SJSA1 (cell line): ENCODE results near the gene ISCA2. TPM values are rescaled to one million over a fixed set of nuclear protein-coding genes. Genes with fewer than 3 reads are reported as not detected.

Experiments used
- DNase-seq, 2 experiments: peaks; one replicate each; pipeline ENCODE4 v3.0.0-alpha.2; 2015 to 2020; ENCODE audit warnings: low spot score in 2 of 2, low read depth in 1 of 2
- H3K27ac ChIP-seq: fragments of 250-450 bp; sonication (Bioruptor Pico); 2 replicates; pipeline ENCODE4 v1.5.1; 2020; ENCODE audit warnings: mild to moderate bottlenecking, moderate library complexity
- H3K27me3 ChIP-seq: fragments of 250-450 bp; sonication (Bioruptor Pico); replicated peaks from 2 replicates; pipeline ENCODE4 v1.5.1; 2020; ENCODE audit warnings: mild to moderate bottlenecking, moderate library complexity
- H3K36me3 ChIP-seq: fragments of 250-450 bp; sonication (Bioruptor Pico); 2 replicates; pipeline ENCODE4 v1.5.1; 2020; ENCODE audit warnings: mild to moderate bottlenecking
- H3K4me1 ChIP-seq: fragments of 250-450 bp; sonication (Bioruptor Pico); replicated peaks from 2 replicates; pipeline ENCODE4 v1.6.1; 2021; ENCODE audit warnings: mild to moderate bottlenecking
- H3K4me3 ChIP-seq: fragments of 250-450 bp; sonication (Bioruptor Pico); 2 replicates; pipeline ENCODE4 v1.5.1; 2020; ENCODE audit warnings: mild to moderate bottlenecking
- H3K9me3 ChIP-seq: fragments of 250-450 bp; sonication (Bioruptor Pico); replicated peaks from 2 replicates; pipeline ENCODE4 v1.5.1; 2020; ENCODE audit warnings: mild to moderate bottlenecking
- total RNA-seq: library from RNA; depleted of rRNA; stranded (reverse); fragments of >200 nt; shearing (Covaris generic); gene quantifications from 2 replicates; pipeline ENCODE4 v1.2.3, GENCODE V29; 2014

The ISCA2 gene
- total RNA-seq, 1 experiment from 2014 or later, result 29.5 TPM

- H3K4me3 ChIP-seq, result no peak overlapping the region
- H3K36me3 ChIP-seq, result no peaks in the 10 kb centered on the region
- H3K27ac ChIP-seq, result no peak overlapping the region
- H3K9me3 ChIP-seq, result no peaks in the 10 kb centered on the region
- no peak for DNase-seq
- peaks cover 19% of the 10 kb centered on the region for H3K4me1 ChIP-seq
- H3K27me3 ChIP-seq, result no peaks in the 10 kb centered on the region
Observed at GRCh38 chr14:74518221-74518620, 24.7 kb downstream of the ISCA2 start.

- H3K27ac ChIP-seq, result no peak overlapping the region
Observed at GRCh38 chr14:74519316-74520074, 25.9 kb downstream of the ISCA2 start.

GRCh38 chr14:74521756-74522155, 28.2 kb downstream of the ISCA2 start:
- Histone ChIP-seq H3K27me3 (no peaks in the 10 kb centered on the region), H3K27ac (no peak overlapping the region), H3K36me3 (no peaks in the 10 kb centered on the region), H3K9me3 (no peaks in the 10 kb centered on the region), H3K4me3 (no peak overlapping the region), H3K4me1 (peaks cover 5% of the 10 kb centered on the region)
- DNase-seq, result no peak

More at GRCh38 chr14:74519316-74520074, 25.9 kb downstream of the ISCA2 start:
- no peak for DNase-seq
- Histone ChIP-seq H3K4me1 (peaks cover 12% of the 10 kb centered on the region), H3K36me3 (no peaks in the 10 kb centered on the region), H3K27me3 (no peaks in the 10 kb centered on the region), H3K4me3 (no peak overlapping the region), H3K9me3 (no peaks in the 10 kb centered on the region)

GRCh38 chr14:74522740-74523139, 29.2 kb downstream of the ISCA2 start:
- Histone ChIP-seq H3K27me3 (no peaks in the 10 kb centered on the region), H3K36me3 (no peaks in the 10 kb centered on the region), H3K4me3 (no peak overlapping the region), H3K27ac (no peak overlapping the region), H3K9me3 (no peaks in the 10 kb centered on the region), H3K4me1 (no peaks in the 10 kb centered on the region)
- no peak for DNase-seq

- no peak for DNase-seq
- Histone ChIP-seq H3K27ac (no peak overlapping the region), H3K9me3 (no peaks in the 10 kb centered on the region), H3K4me1 (no peaks in the 10 kb centered on the region), H3K4me3 (no peak overlapping the region), H3K36me3 (no peaks in the 10 kb centered on the region), H3K27me3 (no peaks in the 10 kb centered on the region)
Observed at GRCh38 chr14:74524076-74524811, 30.7 kb downstream of the ISCA2 start.

- Histone ChIP-seq H3K4me3 (no peak overlapping the region), H3K27ac (no peak overlapping the region), H3K27me3 (no peaks in the 10 kb centered on the region), H3K4me1 (no peaks in the 10 kb centered on the region), H3K9me3 (no peaks in the 10 kb centered on the region), H3K36me3 (no peaks in the 10 kb centered on the region)
- DNase-seq, result no peak
Observed at GRCh38 chr14:74524812-74525135, 31.2 kb downstream of the ISCA2 start.

- no peak for DNase-seq
- H3K4me1 ChIP-seq, result no peaks in the 10 kb centered on the region
- no peaks in the 10 kb centered on the region for H3K27me3 ChIP-seq
- H3K4me3 ChIP-seq, result no peak overlapping the region
- H3K27ac ChIP-seq, result no peak overlapping the region
- no peaks in the 10 kb centered on the region for H3K36me3 ChIP-seq
- H3K9me3 ChIP-seq, result no peaks in the 10 kb centered on the region
Observed at GRCh38 chr14:74525361-74525851, 31.8 kb downstream of the ISCA2 start.

GRCh38 chr14:74526854-74527585, 33.5 kb downstream of the ISCA2 start:
- H3K36me3 ChIP-seq, result no peaks in the 10 kb centered on the region
- H3K9me3 ChIP-seq, result no peaks in the 10 kb centered on the region
- no peak overlapping the region for H3K4me3 ChIP-seq
- H3K27me3 ChIP-seq, result no peaks in the 10 kb centered on the region
- DNase-seq, result no peak
- peaks cover 5% of the 10 kb centered on the region for H3K4me1 ChIP-seq
- no peak overlapping the region for H3K27ac ChIP-seq

GRCh38 chr14:74527736-74528280, 34.2 kb downstream of the ISCA2 start:
- H3K9me3 ChIP-seq, result no peaks in the 10 kb centered on the region
- H3K4me1 ChIP-seq, result peaks cover 5% of the 10 kb centered on the region
- no peak overlapping the region for H3K4me3 ChIP-seq
- DNase-seq, result no peak
- H3K27ac ChIP-seq, result no peak overlapping the region
- H3K36me3 ChIP-seq, result no peaks in the 10 kb centered on the region
- no peaks in the 10 kb centered on the region for H3K27me3 ChIP-seq

GRCh38 chr14:74528406-74528805, 34.8 kb downstream of the ISCA2 start:
- no peaks in the 10 kb centered on the region for H3K27me3 ChIP-seq
- no peak for DNase-seq
- no peaks in the 10 kb centered on the region for H3K36me3 ChIP-seq
- no peak overlapping the region for H3K27ac ChIP-seq
- no peaks in the 10 kb centered on the region for H3K9me3 ChIP-seq
- peaks cover 5% of the 10 kb centered on the region for H3K4me1 ChIP-seq
- H3K4me3 ChIP-seq, result no peak overlapping the region

GRCh38 chr14:74528886-74529285, 35.3 kb downstream of the ISCA2 start:
- no peaks in the 10 kb centered on the region for H3K36me3 ChIP-seq
- H3K27ac ChIP-seq, result no peak overlapping the region
- H3K4me1 ChIP-seq, result peaks cover 5% of the 10 kb centered on the region
- H3K9me3 ChIP-seq, result no peaks in the 10 kb centered on the region
- no peak for DNase-seq
- H3K27me3 ChIP-seq, result no peaks in the 10 kb centered on the region
- no peak overlapping the region for H3K4me3 ChIP-seq

- Histone ChIP-seq H3K4me3 (no peak overlapping the region), H3K27ac (no peak overlapping the region), H3K9me3 (no peaks in the 10 kb centered on the region), H3K27me3 (no peaks in the 10 kb centered on the region), H3K36me3 (no peaks in the 10 kb centered on the region), H3K4me1 (peaks cover 5% of the 10 kb centered on the region)
- no peak for DNase-seq
Observed at GRCh38 chr14:74531006-74531405, 37.4 kb downstream of the ISCA2 start.

GRCh38 chr14:74531467-74531866, 37.9 kb downstream of the ISCA2 start:
- Histone ChIP-seq H3K9me3 (no peaks in the 10 kb centered on the region), H3K4me3 (no peak overlapping the region), H3K27ac (no peak overlapping the region), H3K27me3 (no peaks in the 10 kb centered on the region), H3K36me3 (no peaks in the 10 kb centered on the region), H3K4me1 (peaks cover 5% of the 10 kb centered on the region)
- DNase-seq, result peak; percentile 29 to 53

- H3K4me1 ChIP-seq, result peaks cover 5% of the 10 kb centered on the region
- H3K27ac ChIP-seq, result no peak overlapping the region
- DNase-seq, result no peak
- H3K4me3 ChIP-seq, result no peak overlapping the region
- no peaks in the 10 kb centered on the region for H3K9me3 ChIP-seq
- H3K36me3 ChIP-seq, result no peaks in the 10 kb centered on the region
- no peaks in the 10 kb centered on the region for H3K27me3 ChIP-seq
Observed at GRCh38 chr14:74532246-74532645, 38.7 kb downstream of the ISCA2 start.
